Prostate gland (tissue), 2 donors: ENCODE results near the gene PLEKHM2. TPM values are rescaled to one million over a fixed set of nuclear protein-coding genes. Genes with fewer than 3 reads are reported as not detected.

Source experiments
- DNase-seq: peaks from one replicate; pipeline ENCODE4 v3.0.0-alpha.2; 2019; ENCODE audit warnings: low spot score
- H3K27ac ChIP-seq, 2 donors: fragments of 200-600 bp; sonication (generic); 2 replicates each; pipeline ENCODE4 v1.5.1; 2017 to 2019
- H3K27me3 ChIP-seq: fragments of 200-600 bp; sonication (generic); replicated peaks from 2 replicates; pipeline ENCODE4 v1.5.1; 2019; ENCODE audit not compliant: insufficient read depth
- H3K36me3 ChIP-seq, 2 donors: fragments of 200-600 bp; sonication (generic); 1 replicate in 1 of 2; 2 replicates in 1 of 2; pipeline versions ENCODE4 v1.5.1 to v1.8.1; 2017 to 2019
- H3K4me1 ChIP-seq: fragments of 200-600 bp; sonication (generic); replicated peaks from 2 replicates; pipeline ENCODE4 v1.5.1; 2019
- H3K4me3 ChIP-seq, 2 donors: fragments of 200-600 bp; sonication (generic); 2 replicates each; pipeline ENCODE4 v1.5.1; 2017 to 2019
- H3K9me3 ChIP-seq: fragments of 200-600 bp; sonication (generic); 2 replicates; pipeline ENCODE4 v1.5.1; 2017
- CTCF ChIP-seq, 4 experiments: fragments of 200-600 bp in 2 of 4; fragments of 450-650 bp in 2 of 4; sonication (generic) in 2 of 4; IDR thresholded peaks; 1 replicate in 3 of 4; 2 replicates in 1 of 4; pipeline ENCODE4 v1.5.1; 2016 to 2019; ENCODE audit warnings: antibody characterized with exemption in 4 of 4, mild to moderate bottlenecking in 2 of 4, moderate library complexity in 2 of 4
- POLR2A ChIP-seq: fragments of 450-650 bp; IDR thresholded peaks from one replicate; pipeline ENCODE4 v1.6.1; 2016; ENCODE audit warnings: antibody characterized with exemption, mild to moderate bottlenecking
- POLR2AphosphoS5 ChIP-seq: sonication (generic); formaldehyde crosslinking; IDR thresholded peaks from one replicate; pipeline ENCODE4 v1.6.1; 2017; ENCODE audit warnings: antibody characterized with exemption
- WGBS: methylation state at CpG from one replicate; pipeline ENCODE4 v1.1.5; 2018; 5-methylcytosine and 5-hydroxymethylcytosine counted together
- intact Hi-C: fragments of 100-400 bp; cut with DNase I; formaldehyde crosslinking; loops from one replicate; pipeline ENCODE4 v1.14.2; 2022
- total RNA-seq, 2 donors: library from RNA; depleted of rRNA; stranded (reverse); fragments of >200 nt; gene quantifications; one replicate each; pipeline ENCODE4 v1.1.0, GENCODE V29; 2016

Gene PLEKHM2
- total RNA-seq, 2 donors from 2014 or later, result 29.0 to 60.4 TPM

GRCh38 chr1:15730423-15730822 lies 46.3 kb downstream of the PLEKHM2 start:
- no peak for TF ChIP-seq CTCF (IDR thresholded peaks at IDR 0.05)
- no peak for TF ChIP-seq POLR2A
- no peak for TF ChIP-seq POLR2AphosphoS5
- no peak for DNase-seq
- WGBS, result 92% methylated on average over 11 of the region's 16 CpGs
- Histone ChIP-seq H3K36me3 (peaks cover 0 to 39% of the 10 kb centered on the region in 2 donors), H3K4me3 (no peak overlapping the region), H3K4me1 (no peaks in the 10 kb centered on the region), H3K27ac (no peak overlapping the region), H3K27me3 (no peaks in the 10 kb centered on the region), H3K9me3 (no peaks in the 10 kb centered on the region)
- intact Hi-C loops, result no loop called here

- H3K36me3 ChIP-seq, result peaks cover 0 to 34% of the 10 kb centered on the region in 2 donors
- H3K27ac ChIP-seq, result no peak overlapping the region
- intact Hi-C loops, result no loop called here
Observed at GRCh38 chr1:15730936-15731335, 46.8 kb downstream of the PLEKHM2 start.

GRCh38 chr1:15731735-15732685 lies 47.9 kb downstream of the PLEKHM2 start:
- TF ChIP-seq POLR2A (no peak), POLR2AphosphoS5 (no peak), CTCF (IDR thresholded peaks at IDR 0.05) (no peak)
- 92% methylated on average over 39 of the region's 39 CpGs for WGBS
- Histone ChIP-seq H3K27ac (no peak overlapping the region), H3K27me3 (no peaks in the 10 kb centered on the region), H3K9me3 (no peaks in the 10 kb centered on the region), H3K4me1 (peaks cover 6% of the 10 kb centered on the region), H3K36me3 (peaks cover 0 to 29% of the 10 kb centered on the region in 2 donors), H3K4me3 (no peak overlapping the region)
- no peak for DNase-seq
- intact Hi-C loops, result no loop called here

More at GRCh38 chr1:15730936-15731335, 46.8 kb downstream of the PLEKHM2 start:
- 95% methylated on average over 16 of the region's 16 CpGs for WGBS
- TF ChIP-seq CTCF (IDR thresholded peaks at IDR 0.05), result no peak
- TF ChIP-seq POLR2A, result no peak
- TF ChIP-seq POLR2AphosphoS5, result no peak
- no peak for DNase-seq
- Histone ChIP-seq H3K9me3 (no peaks in the 10 kb centered on the region), H3K4me1 (peaks cover 2% of the 10 kb centered on the region), H3K27me3 (no peaks in the 10 kb centered on the region), H3K4me3 (no peak overlapping the region)

- Histone ChIP-seq H3K4me3 (no peak overlapping the region), H3K4me1 (peaks cover 6% of the 10 kb centered on the region), H3K36me3 (peaks cover 0 to 22% of the 10 kb centered on the region in 2 donors), H3K9me3 (no peaks in the 10 kb centered on the region), H3K27me3 (no peaks in the 10 kb centered on the region), H3K27ac (no peak overlapping the region)
- DNase-seq, result no peak
- TF ChIP-seq POLR2AphosphoS5 (no peak), CTCF (IDR thresholded peaks at IDR 0.05) (no peak), POLR2A (no peak)
- intact Hi-C loops, result no loop called here
- 76% methylated on average over 7 of the region's 7 CpGs for WGBS
Observed at GRCh38 chr1:15732686-15733081, 48.6 kb downstream of the PLEKHM2 start.
